PFSK-1 (cell line): ENCODE results near the gene KRT40.

Source experiments
- FOXP2 ChIP-seq: optimal IDR thresholded peaks from 2 replicates; pipeline ENCODE3; 2011; ENCODE audit warnings: borderline replicate concordance, control low read depth, inconsistent platforms; ENCODE audit not compliant: insufficient read depth; ENCODE audit errors: extremely low read length, extremely low read depth
- POLR2AphosphoS5 ChIP-seq: IDR thresholded peaks from 2 replicates; pipeline ENCODE4 v1.6.1; 2012; ENCODE audit warnings: low read depth, mild to moderate bottlenecking, control low read depth, low read length, moderate library complexity
- SIN3A ChIP-seq: IDR thresholded peaks from 2 replicates; pipeline ENCODE4 v1.6.1; 2012; ENCODE audit warnings: mild to moderate bottlenecking, low read length, moderate library complexity, borderline replicate concordance; ENCODE audit not compliant: insufficient read depth
- TAF1 ChIP-seq: IDR thresholded peaks from 2 replicates; pipeline ENCODE4 v1.6.1; 2012; ENCODE audit warnings: low read length, control low read depth, borderline replicate concordance; ENCODE audit not compliant: insufficient read depth
- TF ChIP-seq, protein P1 (sequence below), 2 experiments: IDR thresholded peaks; 2 replicates each; pipeline versions ENCODE4 v1.6.1 to v1.8.0; 2011 to 2012; ENCODE audit warnings: low read depth in 2 of 2, low read length in 2 of 2, control low read depth in 1 of 2, inconsistent platforms in 1 of 2, mild to moderate bottlenecking in 1 of 2, moderate library complexity in 1 of 2; ENCODE audit not compliant: insufficient read depth in 1 of 2

The KRT40 gene

DNA sequence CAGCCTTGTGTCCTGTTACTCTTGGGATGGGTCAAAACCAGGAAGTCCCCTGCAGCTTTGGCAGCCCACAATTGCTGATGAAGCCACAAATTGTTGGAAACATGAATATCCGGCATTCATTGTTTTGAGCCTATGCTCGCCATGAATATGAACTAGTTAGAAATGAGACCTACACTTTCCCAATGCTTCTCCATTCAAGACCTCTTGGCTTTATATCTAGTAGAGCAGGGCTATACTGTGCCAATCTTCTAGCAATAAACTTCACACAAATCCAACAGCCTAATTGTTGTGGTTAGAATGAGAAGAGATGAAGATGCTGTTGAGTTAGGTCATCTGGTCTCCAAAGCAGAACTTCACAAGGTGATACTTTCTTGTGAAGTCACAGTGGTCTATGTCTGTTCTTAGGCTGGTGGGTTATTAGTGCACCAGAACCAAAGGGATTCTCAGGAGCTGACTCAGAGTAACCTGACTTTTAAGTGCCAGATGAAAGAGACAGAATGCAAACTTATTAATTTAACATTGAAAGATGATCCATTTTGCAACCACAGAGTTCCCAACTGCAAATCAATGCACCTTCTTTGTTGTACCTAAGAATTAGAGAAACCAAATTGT, 33.0 kb downstream of the KRT40 start:
- TF ChIP-seq TAF1 (no peak), FOXP2 (no peak), POLR2AphosphoS5 (no peak), SIN3A (no peak)
- TF ChIP-seq, protein P1, sequence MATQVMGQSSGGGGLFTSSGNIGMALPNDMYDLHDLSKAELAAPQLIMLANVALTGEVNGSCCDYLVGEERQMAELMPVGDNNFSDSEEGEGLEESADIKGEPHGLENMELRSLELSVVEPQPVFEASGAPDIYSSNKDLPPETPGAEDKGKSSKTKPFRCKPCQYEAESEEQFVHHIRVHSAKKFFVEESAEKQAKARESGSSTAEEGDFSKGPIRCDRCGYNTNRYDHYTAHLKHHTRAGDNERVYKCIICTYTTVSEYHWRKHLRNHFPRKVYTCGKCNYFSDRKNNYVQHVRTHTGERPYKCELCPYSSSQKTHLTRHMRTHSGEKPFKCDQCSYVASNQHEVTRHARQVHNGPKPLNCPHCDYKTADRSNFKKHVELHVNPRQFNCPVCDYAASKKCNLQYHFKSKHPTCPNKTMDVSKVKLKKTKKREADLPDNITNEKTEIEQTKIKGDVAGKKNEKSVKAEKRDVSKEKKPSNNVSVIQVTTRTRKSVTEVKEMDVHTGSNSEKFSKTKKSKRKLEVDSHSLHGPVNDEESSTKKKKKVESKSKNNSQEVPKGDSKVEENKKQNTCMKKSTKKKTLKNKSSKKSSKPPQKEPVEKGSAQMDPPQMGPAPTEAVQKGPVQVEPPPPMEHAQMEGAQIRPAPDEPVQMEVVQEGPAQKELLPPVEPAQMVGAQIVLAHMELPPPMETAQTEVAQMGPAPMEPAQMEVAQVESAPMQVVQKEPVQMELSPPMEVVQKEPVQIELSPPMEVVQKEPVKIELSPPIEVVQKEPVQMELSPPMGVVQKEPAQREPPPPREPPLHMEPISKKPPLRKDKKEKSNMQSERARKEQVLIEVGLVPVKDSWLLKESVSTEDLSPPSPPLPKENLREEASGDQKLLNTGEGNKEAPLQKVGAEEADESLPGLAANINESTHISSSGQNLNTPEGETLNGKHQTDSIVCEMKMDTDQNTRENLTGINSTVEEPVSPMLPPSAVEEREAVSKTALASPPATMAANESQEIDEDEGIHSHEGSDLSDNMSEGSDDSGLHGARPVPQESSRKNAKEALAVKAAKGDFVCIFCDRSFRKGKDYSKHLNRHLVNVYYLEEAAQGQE (IDR thresholded peaks at IDR 0.05; ENCODE audit: insufficient read depth in 1 of 2, low read depth in 2 of 2, low read length in 2 of 2), result no peak

DNA sequence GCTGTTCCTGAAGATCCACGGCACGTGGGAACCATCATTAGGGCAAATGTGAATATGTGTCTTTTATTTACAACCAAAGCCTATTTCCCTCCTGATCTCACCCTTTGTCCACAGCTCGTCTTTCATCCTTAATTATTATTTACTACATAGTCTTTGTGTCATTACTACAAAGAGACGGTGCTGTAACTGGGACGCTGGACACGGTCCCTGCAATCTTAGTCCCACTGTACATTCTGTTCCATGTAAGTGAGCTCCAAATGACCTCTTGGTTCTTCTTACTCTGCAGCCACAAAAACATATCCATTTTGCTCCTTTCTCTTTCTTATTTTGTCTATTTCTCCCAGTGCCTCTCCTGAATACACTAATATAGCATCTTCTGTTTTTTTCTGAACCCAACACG, 34.0 kb downstream of the KRT40 start:
- TF ChIP-seq, protein P1 (IDR thresholded peaks at IDR 0.05; ENCODE audit: insufficient read depth in 1 of 2, low read depth in 2 of 2, low read length in 2 of 2), result no peak
- no peak for TF ChIP-seq FOXP2
- TF ChIP-seq SIN3A, result no peak
- no peak for TF ChIP-seq TAF1
- no peak for TF ChIP-seq POLR2AphosphoS5

DNA sequence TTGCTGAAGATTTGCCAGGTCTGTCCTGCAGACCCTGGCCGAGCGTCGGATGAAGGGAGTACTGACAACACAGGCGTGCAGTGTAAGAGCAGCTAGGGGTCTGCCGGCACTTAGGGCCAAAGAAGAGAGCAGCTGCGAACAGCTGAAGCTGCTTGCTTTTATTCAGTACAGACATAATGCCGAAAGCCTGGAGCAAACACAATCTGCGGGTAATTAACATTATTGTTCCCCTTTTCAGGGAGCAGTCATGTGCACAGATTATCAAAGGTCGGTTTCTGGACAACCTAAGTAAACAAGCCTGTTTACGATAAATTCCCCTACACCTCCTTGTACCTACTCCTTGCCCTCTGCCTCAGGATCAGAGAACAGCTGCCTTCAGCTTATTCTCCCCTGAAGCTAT, 34.7 kb downstream of the KRT40 start:
- TF ChIP-seq TAF1 (no peak), POLR2AphosphoS5 (no peak), SIN3A (no peak), FOXP2 (no peak)
- TF ChIP-seq, protein P1 (IDR thresholded peaks at IDR 0.05; ENCODE audit: insufficient read depth in 1 of 2, low read depth in 2 of 2, low read length in 2 of 2), result no peak

DNA sequence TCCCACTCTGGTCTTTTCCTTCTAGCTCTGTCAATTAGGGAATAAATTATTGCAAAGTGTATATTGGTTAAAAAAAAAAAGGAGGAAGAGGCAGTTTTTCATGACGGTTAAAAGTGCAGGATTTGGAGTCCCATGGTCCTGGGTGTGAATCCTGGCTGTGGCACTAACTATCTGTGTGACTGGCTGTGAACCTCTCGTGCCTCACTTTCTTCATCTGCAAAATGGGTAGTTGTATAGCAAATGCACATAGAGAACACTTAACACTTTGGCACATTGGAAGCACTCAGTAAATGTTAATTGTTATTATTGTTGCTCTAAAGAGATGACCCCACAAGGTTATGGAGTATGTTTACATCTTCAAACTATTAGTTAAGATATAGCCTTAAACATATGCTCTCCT, 36.2 kb downstream of the KRT40 start:
- no peak for TF ChIP-seq FOXP2
- TF ChIP-seq SIN3A, result no peak

DNA sequence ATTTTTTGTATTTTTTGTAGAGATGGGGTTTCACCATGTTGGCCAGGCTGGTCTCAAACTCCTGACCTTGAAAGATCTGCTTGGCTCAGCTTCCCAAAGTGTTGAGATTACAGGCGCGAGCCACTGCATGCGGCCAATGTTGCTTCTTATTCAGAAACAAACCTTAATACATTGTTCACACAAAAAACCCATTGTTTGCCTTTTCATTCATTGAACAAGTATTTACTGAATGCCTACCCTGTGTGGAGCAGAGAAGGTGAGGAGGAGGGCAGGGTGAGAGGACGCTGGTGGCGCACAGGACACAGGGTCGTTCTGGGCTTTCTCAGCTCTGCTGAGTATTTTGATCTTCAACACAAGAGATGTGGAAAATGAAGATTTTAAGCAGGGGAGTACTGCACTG, 38.7 kb downstream of the KRT40 start:
- TF ChIP-seq TAF1, result no peak
- TF ChIP-seq FOXP2, result no peak
- TF ChIP-seq SIN3A, result no peak

DNA sequence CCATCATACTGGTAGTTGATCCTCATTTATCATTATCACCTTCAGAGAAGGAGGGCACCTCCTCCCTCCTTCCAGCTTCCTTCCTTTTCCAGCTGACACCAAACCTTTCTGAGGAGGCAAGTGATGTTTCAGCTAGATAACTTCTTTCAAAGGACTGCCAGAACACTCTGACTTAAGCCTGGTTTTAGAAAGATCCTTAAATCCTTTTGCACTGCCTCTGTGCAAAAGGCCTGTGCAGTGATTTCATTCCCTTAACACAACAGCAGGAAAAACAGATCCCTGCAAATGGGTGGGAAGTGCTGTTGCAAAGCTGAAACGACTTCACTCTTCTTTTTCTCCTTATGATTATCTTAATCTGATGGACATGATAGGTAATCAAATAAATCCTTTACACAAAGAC, 39.6 kb downstream of the KRT40 start:
- TF ChIP-seq SIN3A, result no peak
- TF ChIP-seq TAF1, result no peak
- TF ChIP-seq FOXP2, result no peak
- TF ChIP-seq, protein P1 (IDR thresholded peaks at IDR 0.05; ENCODE audit: insufficient read depth in 1 of 2, low read depth in 2 of 2, low read length in 2 of 2), result no peak
- TF ChIP-seq POLR2AphosphoS5, result no peak
